RWPE2 (cell line): ENCODE data around the gene FOCAD.

Experiments
- ATAC-seq: fragments of 200-7000 bp; cut with Tn5 transposase; 3 replicates; pipeline ENCODE4 v1.9.1; 2021; ENCODE audit warnings: low read depth
- DNase-seq: peaks from one replicate; pipeline ENCODE4 v3.0.0-alpha.2; 2020; ENCODE audit warnings: low spot score
- H3K27ac ChIP-seq: fragments of 450-650 bp; 2 replicates; pipeline ENCODE4 v1.5.1; 2017; ENCODE audit warnings: mild to moderate bottlenecking; ENCODE audit not compliant: poor library complexity, severe bottlenecking
- H3K27me3 ChIP-seq: fragments of 250-450 bp; sonication (Bioruptor Pico); 2 replicates; pipeline ENCODE4 v1.5.1; 2021; ENCODE audit warnings: mild to moderate bottlenecking, moderate library complexity; ENCODE audit not compliant: insufficient read depth, poor library complexity, severe bottlenecking
- H3K36me3 ChIP-seq: fragments of 250-450 bp; sonication (Bioruptor Pico); 2 replicates; pipeline ENCODE4 v1.5.1; 2020; ENCODE audit warnings: low read depth, mild to moderate bottlenecking, moderate library complexity
- H3K4me1 ChIP-seq: fragments of 250-450 bp; sonication (Bioruptor Pico); 2 replicates; pipeline ENCODE4 v1.5.1; 2021; ENCODE audit warnings: mild to moderate bottlenecking, moderate library complexity; ENCODE audit not compliant: insufficient read depth, poor library complexity, severe bottlenecking
- H3K4me3 ChIP-seq: fragments of 250-450 bp; sonication (Bioruptor Pico); 2 replicates; pipeline ENCODE4 v1.5.1; 2021; ENCODE audit warnings: mild to moderate bottlenecking, moderate library complexity; ENCODE audit not compliant: severe bottlenecking
- H3K9me3 ChIP-seq: fragments of 250-450 bp; sonication (Bioruptor Pico); 2 replicates; pipeline ENCODE4 v1.5.1; 2021; ENCODE audit warnings: mild to moderate bottlenecking, moderate library complexity; ENCODE audit not compliant: severe bottlenecking
- CTCF ChIP-seq: fragments of 450-650 bp; IDR thresholded peaks from one replicate; pipeline ENCODE4 v1.5.1; 2017; ENCODE audit warnings: mild to moderate bottlenecking, moderate library complexity; ENCODE audit not compliant: poor library complexity, severe bottlenecking

The FOCAD gene

GRCh38 chr9:20771729-20772128 is 87.7 kb downstream of the FOCAD start:
- no peaks in the 10 kb centered on the region for H3K27me3 ChIP-seq
- DNase-seq, result no peak
- ATAC-seq, result no peak
- TF ChIP-seq CTCF, result no peak
- H3K9me3 ChIP-seq, result no peaks in the 10 kb centered on the region
- H3K27ac ChIP-seq, result no peak overlapping the region
- no peak overlapping the region for H3K4me3 ChIP-seq
- no peaks in the 10 kb centered on the region for H3K4me1 ChIP-seq
- H3K36me3 ChIP-seq, result peaks cover 20% of the 10 kb centered on the region

GRCh38 chr9:20775683-20776082 is 91.6 kb downstream of the FOCAD start:
- no peaks in the 10 kb centered on the region for H3K9me3 ChIP-seq
- DNase-seq (no peak), ATAC-seq (no peak)
- TF ChIP-seq CTCF, result no peak
- H3K36me3 ChIP-seq, result peaks cover 16% of the 10 kb centered on the region
- no peak overlapping the region for H3K27ac ChIP-seq
- no peaks in the 10 kb centered on the region for H3K27me3 ChIP-seq
- H3K4me3 ChIP-seq, result no peak overlapping the region
- no peaks in the 10 kb centered on the region for H3K4me1 ChIP-seq

- peaks cover 11% of the 10 kb centered on the region for H3K36me3 ChIP-seq
- no peaks in the 10 kb centered on the region for H3K9me3 ChIP-seq
- H3K27me3 ChIP-seq, result no peaks in the 10 kb centered on the region
- H3K4me3 ChIP-seq, result no peak overlapping the region
- DNase-seq, result no peak
- ATAC-seq, result no peak
- H3K27ac ChIP-seq, result no peak overlapping the region
- TF ChIP-seq CTCF, result no peak
- no peaks in the 10 kb centered on the region for H3K4me1 ChIP-seq
These were observed 97.0 kb downstream of the FOCAD start for GRCh38 chr9:20781092-20781491.

GRCh38 chr9:20782289-20782688 is 98.2 kb downstream of the FOCAD start:
- TF ChIP-seq CTCF, result no peak
- H3K36me3 ChIP-seq, result peaks cover 11% of the 10 kb centered on the region
- no peaks in the 10 kb centered on the region for H3K9me3 ChIP-seq
- no peak overlapping the region for H3K4me3 ChIP-seq
- no peak overlapping the region for H3K27ac ChIP-seq
- no peaks in the 10 kb centered on the region for H3K27me3 ChIP-seq
- ATAC-seq (no peak), DNase-seq (no peak)
- H3K4me1 ChIP-seq, result no peaks in the 10 kb centered on the region

- Histone ChIP-seq H3K27ac (no peak overlapping the region), H3K4me3 (no peak overlapping the region), H3K4me1 (no peaks in the 10 kb centered on the region), H3K27me3 (no peaks in the 10 kb centered on the region), H3K36me3 (peaks cover 11% of the 10 kb centered on the region), H3K9me3 (no peaks in the 10 kb centered on the region)
- ATAC-seq (no peak), DNase-seq (no peak)
- no peak for TF ChIP-seq CTCF
These were observed 99.3 kb downstream of the FOCAD start for GRCh38 chr9:20783057-20784038.
